ENCODE results near the gene PLOD1.

The PLOD1 gene

GRCh38 chr1:11952455-11953109, 18.1 kb downstream of the PLOD1 start:
- Histone ChIP-seq H3K9me3 (ENCODE audit: low read length) (0 out of 2 replicates have a peak, but pooled peaks cover 3% of the 10 kb centered on the region), H3K27ac (ENCODE audit: low read depth, low read length, poor library complexity, severe bottlenecking) (no peak overlapping the region), H3K4me3 (ENCODE audit: low read depth, low read length, poor library complexity, severe bottlenecking) (no peak overlapping the region), H3K9me2 (ENCODE audit: low read depth, low read length) (no peaks in the 10 kb centered on the region), H3K36me3 (ENCODE audit: insufficient read depth, low read length) (peaks cover 57% of the 10 kb centered on the region), H3K9ac (ENCODE audit: low read length) (no peak overlapping the region), H2AFZ (ENCODE audit: low read length) (no peak overlapping the region), H3K79me2 (ENCODE audit: insufficient read depth, low read length) (no peaks in the 10 kb centered on the region), H3F3A (ENCODE audit: insufficient read depth, low read length) (no peaks in the 10 kb centered on the region), H3K27me3 (ENCODE audit: insufficient read depth, low read length) (no peaks in the 10 kb centered on the region), H3K4me1 (ENCODE audit: insufficient read depth, low read length, severe bottlenecking) (no peaks in the 10 kb centered on the region), H3K4me2 (ENCODE audit: low read length) (no peak overlapping the region), H4K20me1 (ENCODE audit: insufficient read depth, low read length) (no peaks in the 10 kb centered on the region)
- no peak for TF ChIP-seq EZH2 (IDR thresholded peaks at IDR 0.05; ENCODE audit: borderline replicate concordance, low read length)
- TF ChIP-seq CTCF (IDR thresholded peaks at IDR 0.05; ENCODE audit: low read length): no peak

GRCh38 chr1:11955221-11955620, 20.7 kb downstream of the PLOD1 start:
- no peaks in the 10 kb centered on the region for H3K4me1 ChIP-seq (ENCODE audit: insufficient read depth, low read length, severe bottlenecking)
- TF ChIP-seq EZH2 (IDR thresholded peaks at IDR 0.05; ENCODE audit: borderline replicate concordance, low read length): no peak
- no peak for TF ChIP-seq CTCF (IDR thresholded peaks at IDR 0.05; ENCODE audit: low read length)
- H3F3A ChIP-seq (ENCODE audit: insufficient read depth, low read length): no peaks in the 10 kb centered on the region
- no peak overlapping the region for H2AFZ ChIP-seq (ENCODE audit: low read length)
- H3K9me3 ChIP-seq (ENCODE audit: low read length): no peaks in the 10 kb centered on the region
- H3K27ac ChIP-seq (ENCODE audit: low read depth, low read length, poor library complexity, severe bottlenecking): no peak overlapping the region
- H3K9ac ChIP-seq (ENCODE audit: low read length): no peak overlapping the region
- H3K9me2 ChIP-seq (ENCODE audit: low read depth, low read length): no peaks in the 10 kb centered on the region
- H3K4me2 ChIP-seq (ENCODE audit: low read length): no peak overlapping the region
- no peak overlapping the region for H3K4me3 ChIP-seq (ENCODE audit: low read depth, low read length, poor library complexity, severe bottlenecking)
- H4K20me1 ChIP-seq (ENCODE audit: insufficient read depth, low read length): no peaks in the 10 kb centered on the region
- no peaks in the 10 kb centered on the region for H3K27me3 ChIP-seq (ENCODE audit: insufficient read depth, low read length)
- H3K79me2 ChIP-seq (ENCODE audit: insufficient read depth, low read length): no peaks in the 10 kb centered on the region
- H3K36me3 ChIP-seq (ENCODE audit: insufficient read depth, low read length): peaks cover 48% of the 10 kb centered on the region

- Histone ChIP-seq H3K4me1 (ENCODE audit: insufficient read depth, low read length, severe bottlenecking) (peaks cover 5% of the 10 kb centered on the region), H3K4me2 (ENCODE audit: low read length) (no peak overlapping the region), H3K9me2 (ENCODE audit: low read depth, low read length) (no peaks in the 10 kb centered on the region), H4K20me1 (ENCODE audit: insufficient read depth, low read length) (no peaks in the 10 kb centered on the region), H2AFZ (ENCODE audit: low read length) (no peak overlapping the region), H3K9ac (ENCODE audit: low read length) (no peak overlapping the region), H3K27me3 (ENCODE audit: insufficient read depth, low read length) (no peaks in the 10 kb centered on the region), H3K4me3 (ENCODE audit: low read depth, low read length, poor library complexity, severe bottlenecking) (no peak overlapping the region), H3K36me3 (ENCODE audit: insufficient read depth, low read length) (peaks cover 44% of the 10 kb centered on the region; the same call in 1 of the 2 replicates), H3F3A (ENCODE audit: insufficient read depth, low read length) (no peaks in the 10 kb centered on the region), H3K9me3 (ENCODE audit: low read length) (no peaks in the 10 kb centered on the region), H3K27ac (ENCODE audit: low read depth, low read length, poor library complexity, severe bottlenecking) (no peak overlapping the region), H3K79me2 (ENCODE audit: insufficient read depth, low read length) (no peaks in the 10 kb centered on the region)
- TF ChIP-seq CTCF (IDR thresholded peaks at IDR 0.05; ENCODE audit: low read length) (no peak), EZH2 (IDR thresholded peaks at IDR 0.05; ENCODE audit: borderline replicate concordance, low read length) (no peak)
These were observed 22.9 kb downstream of the PLOD1 start for GRCh38 chr1:11957398-11957797.
